Measurements from ENCODE around the gene CDH23.

DNA sequence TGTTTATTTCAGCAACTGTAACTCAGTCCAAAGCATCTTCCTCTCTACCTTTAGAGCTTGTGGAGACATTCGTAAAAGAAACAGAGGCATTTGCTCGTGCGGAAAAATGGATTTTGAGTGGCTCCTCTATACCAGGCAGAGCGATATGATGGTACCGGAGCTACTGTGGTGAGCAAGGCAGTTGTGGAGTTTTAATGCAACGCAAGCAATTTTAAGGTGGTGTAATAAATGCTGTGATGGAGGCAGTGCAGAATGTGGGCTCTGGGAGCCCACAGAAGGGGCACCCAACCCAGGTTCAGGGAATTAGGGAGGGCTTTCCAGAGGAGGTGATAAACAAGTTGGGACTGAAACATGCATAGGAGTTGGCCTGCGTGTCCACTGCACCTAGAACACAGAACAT lies 149.5 kb downstream of the CDH23 start:
- TF ChIP-seq CTCF (IDR thresholded peaks at IDR 0.05), result no peak
- TF ChIP-seq, protein P1, sequence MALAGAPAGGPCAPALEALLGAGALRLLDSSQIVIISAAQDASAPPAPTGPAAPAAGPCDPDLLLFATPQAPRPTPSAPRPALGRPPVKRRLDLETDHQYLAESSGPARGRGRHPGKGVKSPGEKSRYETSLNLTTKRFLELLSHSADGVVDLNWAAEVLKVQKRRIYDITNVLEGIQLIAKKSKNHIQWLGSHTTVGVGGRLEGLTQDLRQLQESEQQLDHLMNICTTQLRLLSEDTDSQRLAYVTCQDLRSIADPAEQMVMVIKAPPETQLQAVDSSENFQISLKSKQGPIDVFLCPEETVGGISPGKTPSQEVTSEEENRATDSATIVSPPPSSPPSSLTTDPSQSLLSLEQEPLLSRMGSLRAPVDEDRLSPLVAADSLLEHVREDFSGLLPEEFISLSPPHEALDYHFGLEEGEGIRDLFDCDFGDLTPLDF (CRISPR knock-in tag; IDR thresholded peaks at IDR 0.05), result no peak
- no peak for TF ChIP-seq NFYB (CRISPR knock-in tag; conservative IDR thresholded peaks at IDR 0.05; ENCODE audit: low read depth)
- no peak for TF ChIP-seq NR2C2 (CRISPR knock-in tag; IDR thresholded peaks at IDR 0.05)
- TF ChIP-seq MXD4 (CRISPR knock-in tag; IDR thresholded peaks at IDR 0.05; ENCODE audit: borderline replicate concordance), result no peak
- no peak for TF ChIP-seq IRF1 (CRISPR knock-in tag; IDR thresholded peaks at IDR 0.05)
- TF ChIP-seq CREM (CRISPR knock-in tag; IDR thresholded peaks at IDR 0.05), result no peak
- TF ChIP-seq, protein P2, sequence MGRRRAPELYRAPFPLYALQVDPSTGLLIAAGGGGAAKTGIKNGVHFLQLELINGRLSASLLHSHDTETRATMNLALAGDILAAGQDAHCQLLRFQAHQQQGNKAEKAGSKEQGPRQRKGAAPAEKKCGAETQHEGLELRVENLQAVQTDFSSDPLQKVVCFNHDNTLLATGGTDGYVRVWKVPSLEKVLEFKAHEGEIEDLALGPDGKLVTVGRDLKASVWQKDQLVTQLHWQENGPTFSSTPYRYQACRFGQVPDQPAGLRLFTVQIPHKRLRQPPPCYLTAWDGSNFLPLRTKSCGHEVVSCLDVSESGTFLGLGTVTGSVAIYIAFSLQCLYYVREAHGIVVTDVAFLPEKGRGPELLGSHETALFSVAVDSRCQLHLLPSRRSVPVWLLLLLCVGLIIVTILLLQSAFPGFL (CRISPR knock-in tag; IDR thresholded peaks at IDR 0.05; ENCODE audit: borderline replicate concordance), result no peak
- TF ChIP-seq, protein P3, sequence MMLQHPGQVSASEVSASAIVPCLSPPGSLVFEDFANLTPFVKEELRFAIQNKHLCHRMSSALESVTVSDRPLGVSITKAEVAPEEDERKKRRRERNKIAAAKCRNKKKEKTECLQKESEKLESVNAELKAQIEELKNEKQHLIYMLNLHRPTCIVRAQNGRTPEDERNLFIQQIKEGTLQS (CRISPR knock-in tag; conservative IDR thresholded peaks at IDR 0.05), result no peak
- TF ChIP-seq JUN (CRISPR knock-in tag; IDR thresholded peaks at IDR 0.05), result no peak
- TF ChIP-seq, protein P4, sequence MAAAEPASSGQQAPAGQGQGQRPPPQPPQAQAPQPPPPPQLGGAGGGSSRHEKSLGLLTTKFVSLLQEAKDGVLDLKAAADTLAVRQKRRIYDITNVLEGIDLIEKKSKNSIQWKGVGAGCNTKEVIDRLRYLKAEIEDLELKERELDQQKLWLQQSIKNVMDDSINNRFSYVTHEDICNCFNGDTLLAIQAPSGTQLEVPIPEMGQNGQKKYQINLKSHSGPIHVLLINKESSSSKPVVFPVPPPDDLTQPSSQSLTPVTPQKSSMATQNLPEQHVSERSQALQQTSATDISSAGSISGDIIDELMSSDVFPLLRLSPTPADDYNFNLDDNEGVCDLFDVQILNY (CRISPR knock-in tag; IDR thresholded peaks at IDR 0.05), result no peak
- TF ChIP-seq SP1 (CRISPR knock-in tag; conservative IDR thresholded peaks at IDR 0.05), result no peak
- TF ChIP-seq, protein P5, sequence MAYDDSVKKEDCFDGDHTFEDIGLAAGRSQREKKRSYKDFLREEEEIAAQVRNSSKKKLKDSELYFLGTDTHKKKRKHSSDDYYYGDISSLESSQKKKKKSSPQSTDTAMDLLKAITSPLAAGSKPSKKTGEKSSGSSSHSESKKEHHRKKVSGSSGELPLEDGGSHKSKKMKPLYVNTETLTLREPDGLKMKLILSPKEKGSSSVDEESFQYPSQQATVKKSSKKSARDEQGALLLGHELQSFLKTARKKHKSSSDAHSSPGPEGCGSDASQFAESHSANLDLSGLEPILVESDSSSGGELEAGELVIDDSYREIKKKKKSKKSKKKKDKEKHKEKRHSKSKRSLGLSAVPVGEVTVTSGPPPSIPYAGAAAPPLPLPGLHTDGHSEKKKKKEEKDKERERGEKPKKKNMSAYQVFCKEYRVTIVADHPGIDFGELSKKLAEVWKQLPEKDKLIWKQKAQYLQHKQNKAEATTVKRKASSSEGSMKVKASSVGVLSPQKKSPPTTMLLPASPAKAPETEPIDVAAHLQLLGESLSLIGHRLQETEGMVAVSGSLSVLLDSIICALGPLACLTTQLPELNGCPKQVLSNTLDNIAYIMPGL (CRISPR knock-in tag; IDR thresholded peaks at IDR 0.05), result no peak

Data from WTC11 (cell line).